ENCODE results near the gene COMT. TPM values are rescaled to one million over a fixed set of nuclear protein-coding genes. Genes with fewer than 3 reads are reported as not detected.

The COMT gene
- total RNA-seq, 2 donors from 2014 or later = 26.6 to 27.8 TPM

DNA sequence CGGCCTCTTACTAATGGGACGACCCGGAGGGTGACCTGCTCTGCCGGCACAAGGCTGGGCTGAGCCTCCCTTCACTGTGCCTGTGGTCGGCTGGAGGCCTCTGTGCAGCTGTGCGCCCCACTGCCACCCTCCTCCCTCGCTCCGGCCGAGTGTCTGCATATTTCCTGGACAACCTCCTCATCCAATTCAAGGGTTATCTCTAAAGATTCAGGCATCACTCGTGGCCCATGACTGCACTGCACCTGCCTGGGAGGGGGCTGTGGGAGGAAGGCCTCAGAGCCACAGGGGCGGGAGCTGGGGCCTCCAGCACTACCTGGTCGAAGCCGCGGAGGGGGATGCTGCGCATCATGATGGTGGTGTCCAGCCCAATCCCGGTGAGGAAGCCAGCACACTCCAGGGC, 43.8 kb upstream of the COMT start:
- H3K27ac ChIP-seq (ENCODE audit: low read depth, low read length) = no peak overlapping the region
- no peak overlapping the region for H3K4me3 Mint-ChIP-seq
- H3K27me3 ChIP-seq (ENCODE audit: control insufficient read depth, insufficient read depth, low read length, poor library complexity, severe bottlenecking) = peaks cover 16% of the 10 kb centered on the region
- no peaks in the 10 kb centered on the region for H3K36me3 ChIP-seq (ENCODE audit: control insufficient read depth, insufficient read depth, low read length)
- no peaks in the 10 kb centered on the region for H3K9me3 Mint-ChIP-seq
- no peaks in the 10 kb centered on the region for H3K4me1 ChIP-seq (ENCODE audit: control insufficient read depth, insufficient read depth, low read length)
- no peaks in the 10 kb centered on the region for H3K36me3 Mint-ChIP-seq (ENCODE audit: low read depth)
- TF ChIP-seq, protein P1, sequence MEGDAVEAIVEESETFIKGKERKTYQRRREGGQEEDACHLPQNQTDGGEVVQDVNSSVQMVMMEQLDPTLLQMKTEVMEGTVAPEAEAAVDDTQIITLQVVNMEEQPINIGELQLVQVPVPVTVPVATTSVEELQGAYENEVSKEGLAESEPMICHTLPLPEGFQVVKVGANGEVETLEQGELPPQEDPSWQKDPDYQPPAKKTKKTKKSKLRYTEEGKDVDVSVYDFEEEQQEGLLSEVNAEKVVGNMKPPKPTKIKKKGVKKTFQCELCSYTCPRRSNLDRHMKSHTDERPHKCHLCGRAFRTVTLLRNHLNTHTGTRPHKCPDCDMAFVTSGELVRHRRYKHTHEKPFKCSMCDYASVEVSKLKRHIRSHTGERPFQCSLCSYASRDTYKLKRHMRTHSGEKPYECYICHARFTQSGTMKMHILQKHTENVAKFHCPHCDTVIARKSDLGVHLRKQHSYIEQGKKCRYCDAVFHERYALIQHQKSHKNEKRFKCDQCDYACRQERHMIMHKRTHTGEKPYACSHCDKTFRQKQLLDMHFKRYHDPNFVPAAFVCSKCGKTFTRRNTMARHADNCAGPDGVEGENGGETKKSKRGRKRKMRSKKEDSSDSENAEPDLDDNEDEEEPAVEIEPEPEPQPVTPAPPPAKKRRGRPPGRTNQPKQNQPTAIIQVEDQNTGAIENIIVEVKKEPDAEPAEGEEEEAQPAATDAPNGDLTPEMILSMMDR (conservative IDR thresholded peaks at IDR 0.05) = no peak
- H3K4me1 Mint-ChIP-seq = peaks cover under 1% of the 10 kb centered on the region
- no peaks in the 10 kb centered on the region for H3K9me3 ChIP-seq (ENCODE audit: control insufficient read depth, low read length)
- H3K4me3 ChIP-seq (ENCODE audit: low read length) = no peak overlapping the region
- H3K27me3 Mint-ChIP-seq (ENCODE audit: insufficient read depth) = peaks cover 17% of the 10 kb centered on the region
- no peak for DNase-seq
- H3K27ac Mint-ChIP-seq = no peak overlapping the region
- WGBS, 2 experiments (ENCODE audit: insufficient coverage in 1 of 2, insufficient read length in 1 of 2) = 93 to 94% methylated on average over 9 to 16 of the region's 16 CpGs
- H3K9ac ChIP-seq (ENCODE audit: extremely low read depth, low read length, poor library complexity, severe bottlenecking) = no peak overlapping the region

DNA sequence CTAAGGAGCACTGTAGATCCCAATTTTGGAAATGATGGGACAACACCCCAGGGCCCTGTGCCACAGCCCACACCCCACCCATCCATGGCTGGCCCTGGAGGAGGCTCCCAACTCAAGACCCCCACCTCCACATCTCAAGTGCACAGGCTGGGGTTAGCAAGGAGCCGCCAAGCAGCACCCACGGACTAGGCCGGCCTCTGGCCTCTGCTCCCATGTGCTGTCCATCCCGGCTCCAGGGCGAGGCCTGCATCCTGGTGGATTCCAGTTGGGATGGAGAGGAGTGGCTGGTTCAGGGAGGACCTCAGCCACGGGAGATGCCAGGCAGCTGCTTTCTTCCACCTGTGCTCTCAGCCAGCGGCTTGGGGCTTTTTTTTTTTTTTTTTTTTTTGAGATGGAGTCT, 43.4 kb upstream of the COMT start:
- 92% methylated on average over 7 of the region's 7 CpGs; no CpG with 5 or more reads in 1 of the 2 experiments for WGBS, 2 experiments (ENCODE audit: insufficient coverage in 1 of 2, insufficient read length in 1 of 2)
- DNase-seq = no peak
- Histone ChIP-seq H3K27ac (ENCODE audit: low read depth, low read length) (no peak overlapping the region), H3K27me3 (ENCODE audit: control insufficient read depth, insufficient read depth, low read length, poor library complexity, severe bottlenecking) (peaks cover 12% of the 10 kb centered on the region), H3K4me3 (ENCODE audit: low read length) (no peak overlapping the region), H3K36me3 (ENCODE audit: control insufficient read depth, insufficient read depth, low read length) (no peaks in the 10 kb centered on the region), H3K9ac (ENCODE audit: extremely low read depth, low read length, poor library complexity, severe bottlenecking) (no peak overlapping the region), H3K9me3 (ENCODE audit: control insufficient read depth, low read length) (no peaks in the 10 kb centered on the region), H3K4me1 (ENCODE audit: control insufficient read depth, insufficient read depth, low read length) (peaks cover 4% of the 10 kb centered on the region)
- no peak overlapping the region for H3K4me3 Mint-ChIP-seq
- H3K27ac Mint-ChIP-seq = no peak overlapping the region
- TF ChIP-seq, protein P1 (conservative IDR thresholded peaks at IDR 0.05) = no peak
- H3K36me3 Mint-ChIP-seq (ENCODE audit: low read depth) = no peaks in the 10 kb centered on the region
- no peaks in the 10 kb centered on the region for H3K9me3 Mint-ChIP-seq
- H3K27me3 Mint-ChIP-seq (ENCODE audit: insufficient read depth) = peaks cover 13% of the 10 kb centered on the region
- H3K4me1 Mint-ChIP-seq = peaks cover 5% of the 10 kb centered on the region

DNA sequence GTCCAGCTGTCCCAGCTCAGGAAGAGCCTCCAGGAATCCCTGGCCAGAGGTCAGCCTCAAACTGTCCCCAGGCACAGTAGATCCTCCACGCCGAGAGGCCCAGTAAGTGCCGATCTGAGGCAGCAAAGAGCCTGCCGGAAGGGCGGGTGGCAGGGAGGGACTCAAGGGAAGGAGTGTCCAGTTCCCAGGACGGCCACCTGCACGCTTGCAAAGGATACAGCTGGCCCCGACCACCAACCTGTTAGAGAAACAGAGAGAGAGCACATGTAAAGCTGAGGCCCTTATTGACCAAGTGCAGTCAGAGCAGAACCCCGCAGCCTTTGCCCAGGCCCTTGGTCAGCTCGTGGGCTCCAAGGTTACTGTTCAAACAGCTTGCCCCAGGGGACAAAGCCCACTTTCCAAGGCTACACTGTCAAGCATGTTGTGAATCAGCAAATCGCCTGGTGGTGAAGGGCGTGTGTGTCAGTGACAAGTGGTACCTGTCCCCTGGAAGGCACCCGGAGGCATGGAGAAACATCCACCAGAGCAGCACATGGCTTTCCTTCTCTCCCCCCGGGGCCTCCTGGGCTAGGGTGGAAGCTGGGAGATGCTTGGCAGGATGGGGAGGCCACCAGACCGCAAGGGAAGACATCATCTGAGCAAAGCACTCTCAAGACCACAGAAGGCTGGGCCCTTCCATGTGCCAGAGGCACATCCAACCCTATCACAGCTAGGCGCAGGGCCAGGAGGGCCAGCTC, 42.6 kb upstream of the COMT start:
- Histone ChIP-seq H3K27ac (ENCODE audit: low read depth, low read length) (no peak overlapping the region), H3K9ac (ENCODE audit: extremely low read depth, low read length, poor library complexity, severe bottlenecking) (no peak overlapping the region), H3K27me3 (ENCODE audit: control insufficient read depth, insufficient read depth, low read length, poor library complexity, severe bottlenecking) (peaks cover 4% of the 10 kb centered on the region), H3K4me1 (ENCODE audit: control insufficient read depth, insufficient read depth, low read length) (peaks cover 4% of the 10 kb centered on the region), H3K4me3 (ENCODE audit: low read length) (no peak overlapping the region), H3K36me3 (ENCODE audit: control insufficient read depth, insufficient read depth, low read length) (no peaks in the 10 kb centered on the region), H3K9me3 (ENCODE audit: control insufficient read depth, low read length) (no peaks in the 10 kb centered on the region)
- Mint-ChIP-seq H3K27me3 (ENCODE audit: insufficient read depth) (peaks cover 4% of the 10 kb centered on the region), H3K36me3 (ENCODE audit: low read depth) (no peaks in the 10 kb centered on the region), H3K4me1 (peaks cover 6% of the 10 kb centered on the region), H3K27ac (no peak overlapping the region), H3K4me3 (no peak overlapping the region), H3K9me3 (no peaks in the 10 kb centered on the region)
- TF ChIP-seq, protein P1 (conservative IDR thresholded peaks at IDR 0.05) = no peak
- WGBS, 2 experiments (ENCODE audit: insufficient coverage in 1 of 2, insufficient read length in 1 of 2) = 90 to 96% methylated on average over 12 to 16 of the region's 16 CpGs
- no peak for DNase-seq

Data from endodermal cell (in vitro differentiated cells).